GM23338 (cell line): ENCODE measurements around the gene ITPRID1. TPM values are rescaled to one million over a fixed set of nuclear protein-coding genes. Genes with fewer than 3 reads are reported as not detected.

Experiments used
- CREB1 ChIP-seq: fragments of 250-450 bp; sonication (Bioruptor Pico); IDR thresholded peaks from 2 replicates; pipeline ENCODE4 v1.5.0; 2020; ENCODE audit warnings: low read depth, mild to moderate bottlenecking, moderate library complexity
- JUNB ChIP-seq: IDR thresholded peaks from one replicate; pipeline ENCODE4 v1.6.1; 2016; ENCODE audit warnings: antibody characterized with exemption; ENCODE audit not compliant: unreplicated experiment
- POLR2AphosphoS5 ChIP-seq: IDR thresholded peaks from 2 replicates; pipeline ENCODE4 v1.6.1; 2016; ENCODE audit warnings: antibody characterized with exemption, low read depth
- ZNF114 ChIP-seq: fragments of 250-450 bp; sonication (Bioruptor Pico); IDR thresholded peaks from 2 replicates; pipeline ENCODE4 v1.5.0; 2020; ENCODE audit warnings: mild to moderate bottlenecking, moderate library complexity
- ZNF331 ChIP-seq: fragments of 250-450 bp; sonication (Bioruptor Pico); IDR thresholded peaks from 2 replicates; pipeline ENCODE4 v1.5.0; 2020; ENCODE audit warnings: low read depth, mild to moderate bottlenecking, moderate library complexity
- polyA plus RNA-seq: library from polyadenylated mRNA; unstranded; fragments of >200 nt; fragmentation: Nextera tagmentation; extraction: Ambion mirVana; gene quantifications from 2 replicates; pipeline ENCODE4 v1.2.1, GENCODE V29; 2016
- total RNA-seq: library from RNA; depleted of rRNA; stranded (reverse); fragments of >200 nt; shearing (Covaris generic); gene quantifications from 2 replicates; pipeline ENCODE4 v1.2.3, GENCODE V29; 2014
- TF ChIP-seq, protein P1 (sequence below): fragments of 250-450 bp; sonication (Bioruptor Pico); IDR thresholded peaks from 2 replicates; pipeline ENCODE4 v1.5.0; 2020; ENCODE audit warnings: mild to moderate bottlenecking, moderate library complexity
- TF ChIP-seq, protein P2 (sequence below): IDR thresholded peaks from one replicate; pipeline ENCODE4 v1.6.1; 2018; ENCODE audit warnings: antibody characterized with exemption; ENCODE audit not compliant: unreplicated experiment
- TF ChIP-seq, protein P3 (sequence below), 2 experiments: fragments of 200-600 bp in 1 of 2; sonication (generic) in 1 of 2; conservative IDR thresholded peaks; 2 replicates each; pipeline versions ENCODE4 v1.5.1 to v1.6.1; 2016 to 2017; ENCODE audit warnings: antibody characterized with exemption in 2 of 2, low read depth in 2 of 2, mild to moderate bottlenecking in 2 of 2, moderate library complexity in 1 of 2

The ITPRID1 gene
- total and polyA plus RNA-seq, 2 experiments from 2014 or later: 0.05 to 0.45 TPM

DNA sequence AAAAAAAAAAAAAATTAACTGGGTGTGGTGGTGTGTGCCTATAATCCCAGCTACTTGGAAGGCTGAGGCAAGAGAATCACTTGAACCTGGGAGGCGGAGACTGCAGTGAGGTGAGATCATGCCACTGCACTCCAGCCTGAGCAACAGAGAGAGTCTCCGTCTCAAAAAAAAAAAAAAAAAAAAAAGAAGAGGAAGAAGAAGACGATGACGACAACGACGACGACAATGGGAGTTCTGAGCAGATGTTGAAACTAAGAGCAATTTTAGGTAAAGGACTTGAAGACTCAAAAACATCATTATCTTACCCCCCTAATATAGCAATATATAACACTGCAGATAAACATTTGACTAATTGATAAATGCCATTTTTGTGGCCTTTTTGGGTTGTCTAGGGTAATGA lies 133.6 kb downstream of the ITPRID1 start (continued):
- TF ChIP-seq, protein P1, sequence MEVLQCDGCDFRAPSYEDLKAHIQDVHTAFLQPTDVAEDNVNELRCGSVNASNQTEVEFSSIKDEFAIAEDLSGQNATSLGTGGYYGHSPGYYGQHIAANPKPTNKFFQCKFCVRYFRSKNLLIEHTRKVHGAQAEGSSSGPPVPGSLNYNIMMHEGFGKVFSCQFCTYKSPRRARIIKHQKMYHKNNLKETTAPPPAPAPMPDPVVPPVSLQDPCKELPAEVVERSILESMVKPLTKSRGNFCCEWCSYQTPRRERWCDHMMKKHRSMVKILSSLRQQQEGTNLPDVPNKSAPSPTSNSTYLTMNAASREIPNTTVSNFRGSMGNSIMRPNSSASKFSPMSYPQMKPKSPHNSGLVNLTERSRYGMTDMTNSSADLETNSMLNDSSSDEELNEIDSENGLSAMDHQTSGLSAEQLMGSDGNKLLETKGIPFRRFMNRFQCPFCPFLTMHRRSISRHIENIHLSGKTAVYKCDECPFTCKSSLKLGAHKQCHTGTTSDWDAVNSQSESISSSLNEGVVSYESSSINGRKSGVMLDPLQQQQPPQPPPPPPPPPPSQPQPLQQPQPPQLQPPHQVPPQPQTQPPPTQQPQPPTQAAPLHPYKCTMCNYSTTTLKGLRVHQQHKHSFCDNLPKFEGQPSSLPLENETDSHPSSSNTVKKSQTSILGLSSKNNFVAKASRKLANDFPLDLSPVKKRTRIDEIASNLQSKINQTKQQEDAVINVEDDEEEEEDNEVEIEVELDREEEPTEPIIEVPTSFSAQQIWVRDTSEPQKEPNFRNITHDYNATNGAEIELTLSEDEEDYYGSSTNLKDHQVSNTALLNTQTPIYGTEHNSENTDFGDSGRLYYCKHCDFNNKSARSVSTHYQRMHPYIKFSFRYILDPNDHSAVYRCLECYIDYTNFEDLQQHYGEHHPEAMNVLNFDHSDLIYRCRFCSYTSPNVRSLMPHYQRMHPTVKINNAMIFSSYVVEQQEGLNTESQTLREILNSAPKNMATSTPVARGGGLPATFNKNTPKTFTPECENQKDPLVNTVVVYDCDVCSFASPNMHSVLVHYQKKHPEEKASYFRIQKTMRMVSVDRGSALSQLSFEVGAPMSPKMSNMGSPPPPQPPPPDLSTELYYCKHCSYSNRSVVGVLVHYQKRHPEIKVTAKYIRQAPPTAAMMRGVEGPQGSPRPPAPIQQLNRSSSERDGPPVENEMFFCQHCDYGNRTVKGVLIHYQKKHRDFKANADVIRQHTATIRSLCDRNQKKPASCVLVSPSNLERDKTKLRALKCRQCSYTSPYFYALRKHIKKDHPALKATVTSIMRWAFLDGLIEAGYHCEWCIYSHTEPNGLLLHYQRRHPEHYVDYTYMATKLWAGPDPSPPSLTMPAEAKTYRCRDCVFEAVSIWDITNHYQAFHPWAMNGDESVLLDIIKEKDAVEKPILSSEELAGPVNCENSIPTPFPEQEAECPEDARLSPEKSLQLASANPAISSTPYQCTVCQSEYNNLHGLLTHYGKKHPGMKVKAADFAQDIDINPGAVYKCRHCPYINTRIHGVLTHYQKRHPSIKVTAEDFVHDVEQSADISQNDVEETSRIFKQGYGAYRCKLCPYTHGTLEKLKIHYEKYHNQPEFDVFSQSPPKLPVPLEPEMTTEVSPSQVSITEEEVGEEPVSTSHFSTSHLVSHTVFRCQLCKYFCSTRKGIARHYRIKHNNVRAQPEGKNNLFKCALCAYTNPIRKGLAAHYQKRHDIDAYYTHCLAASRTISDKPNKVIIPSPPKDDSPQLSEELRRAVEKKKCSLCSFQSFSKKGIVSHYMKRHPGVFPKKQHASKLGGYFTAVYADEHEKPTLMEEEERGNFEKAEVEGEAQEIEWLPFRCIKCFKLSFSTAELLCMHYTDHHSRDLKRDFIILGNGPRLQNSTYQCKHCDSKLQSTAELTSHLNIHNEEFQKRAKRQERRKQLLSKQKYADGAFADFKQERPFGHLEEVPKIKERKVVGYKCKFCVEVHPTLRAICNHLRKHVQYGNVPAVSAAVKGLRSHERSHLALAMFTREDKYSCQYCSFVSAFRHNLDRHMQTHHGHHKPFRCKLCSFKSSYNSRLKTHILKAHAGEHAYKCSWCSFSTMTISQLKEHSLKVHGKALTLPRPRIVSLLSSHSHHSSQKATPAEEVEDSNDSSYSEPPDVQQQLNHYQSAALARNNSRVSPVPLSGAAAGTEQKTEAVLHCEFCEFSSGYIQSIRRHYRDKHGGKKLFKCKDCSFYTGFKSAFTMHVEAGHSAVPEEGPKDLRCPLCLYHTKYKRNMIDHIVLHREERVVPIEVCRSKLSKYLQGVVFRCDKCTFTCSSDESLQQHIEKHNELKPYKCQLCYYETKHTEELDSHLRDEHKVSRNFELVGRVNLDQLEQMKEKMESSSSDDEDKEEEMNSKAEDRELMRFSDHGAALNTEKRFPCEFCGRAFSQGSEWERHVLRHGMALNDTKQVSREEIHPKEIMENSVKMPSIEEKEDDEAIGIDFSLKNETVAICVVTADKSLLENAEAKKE (CRISPR knock-in tag): no peak
- TF ChIP-seq, protein P2, sequence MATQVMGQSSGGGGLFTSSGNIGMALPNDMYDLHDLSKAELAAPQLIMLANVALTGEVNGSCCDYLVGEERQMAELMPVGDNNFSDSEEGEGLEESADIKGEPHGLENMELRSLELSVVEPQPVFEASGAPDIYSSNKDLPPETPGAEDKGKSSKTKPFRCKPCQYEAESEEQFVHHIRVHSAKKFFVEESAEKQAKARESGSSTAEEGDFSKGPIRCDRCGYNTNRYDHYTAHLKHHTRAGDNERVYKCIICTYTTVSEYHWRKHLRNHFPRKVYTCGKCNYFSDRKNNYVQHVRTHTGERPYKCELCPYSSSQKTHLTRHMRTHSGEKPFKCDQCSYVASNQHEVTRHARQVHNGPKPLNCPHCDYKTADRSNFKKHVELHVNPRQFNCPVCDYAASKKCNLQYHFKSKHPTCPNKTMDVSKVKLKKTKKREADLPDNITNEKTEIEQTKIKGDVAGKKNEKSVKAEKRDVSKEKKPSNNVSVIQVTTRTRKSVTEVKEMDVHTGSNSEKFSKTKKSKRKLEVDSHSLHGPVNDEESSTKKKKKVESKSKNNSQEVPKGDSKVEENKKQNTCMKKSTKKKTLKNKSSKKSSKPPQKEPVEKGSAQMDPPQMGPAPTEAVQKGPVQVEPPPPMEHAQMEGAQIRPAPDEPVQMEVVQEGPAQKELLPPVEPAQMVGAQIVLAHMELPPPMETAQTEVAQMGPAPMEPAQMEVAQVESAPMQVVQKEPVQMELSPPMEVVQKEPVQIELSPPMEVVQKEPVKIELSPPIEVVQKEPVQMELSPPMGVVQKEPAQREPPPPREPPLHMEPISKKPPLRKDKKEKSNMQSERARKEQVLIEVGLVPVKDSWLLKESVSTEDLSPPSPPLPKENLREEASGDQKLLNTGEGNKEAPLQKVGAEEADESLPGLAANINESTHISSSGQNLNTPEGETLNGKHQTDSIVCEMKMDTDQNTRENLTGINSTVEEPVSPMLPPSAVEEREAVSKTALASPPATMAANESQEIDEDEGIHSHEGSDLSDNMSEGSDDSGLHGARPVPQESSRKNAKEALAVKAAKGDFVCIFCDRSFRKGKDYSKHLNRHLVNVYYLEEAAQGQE: no peak
- TF ChIP-seq POLR2AphosphoS5 (no peak), CREB1 (CRISPR knock-in tag) (no peak), JUNB (no peak), ZNF114 (CRISPR knock-in tag) (no peak), ZNF331 (CRISPR knock-in tag) (no peak)
- TF ChIP-seq, protein P3, sequence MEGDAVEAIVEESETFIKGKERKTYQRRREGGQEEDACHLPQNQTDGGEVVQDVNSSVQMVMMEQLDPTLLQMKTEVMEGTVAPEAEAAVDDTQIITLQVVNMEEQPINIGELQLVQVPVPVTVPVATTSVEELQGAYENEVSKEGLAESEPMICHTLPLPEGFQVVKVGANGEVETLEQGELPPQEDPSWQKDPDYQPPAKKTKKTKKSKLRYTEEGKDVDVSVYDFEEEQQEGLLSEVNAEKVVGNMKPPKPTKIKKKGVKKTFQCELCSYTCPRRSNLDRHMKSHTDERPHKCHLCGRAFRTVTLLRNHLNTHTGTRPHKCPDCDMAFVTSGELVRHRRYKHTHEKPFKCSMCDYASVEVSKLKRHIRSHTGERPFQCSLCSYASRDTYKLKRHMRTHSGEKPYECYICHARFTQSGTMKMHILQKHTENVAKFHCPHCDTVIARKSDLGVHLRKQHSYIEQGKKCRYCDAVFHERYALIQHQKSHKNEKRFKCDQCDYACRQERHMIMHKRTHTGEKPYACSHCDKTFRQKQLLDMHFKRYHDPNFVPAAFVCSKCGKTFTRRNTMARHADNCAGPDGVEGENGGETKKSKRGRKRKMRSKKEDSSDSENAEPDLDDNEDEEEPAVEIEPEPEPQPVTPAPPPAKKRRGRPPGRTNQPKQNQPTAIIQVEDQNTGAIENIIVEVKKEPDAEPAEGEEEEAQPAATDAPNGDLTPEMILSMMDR (conservative IDR thresholded peaks at IDR 0.05; ENCODE audit: low read depth in 2 of 2): no peak
